ENCODE data around the gene UNCX. TPM values are rescaled to one million over a fixed set of nuclear protein-coding genes. Genes with fewer than 3 reads are reported as not detected.

Gene UNCX
- total RNA-seq, 1 experiment from 2014 or later = not detected

DNA sequence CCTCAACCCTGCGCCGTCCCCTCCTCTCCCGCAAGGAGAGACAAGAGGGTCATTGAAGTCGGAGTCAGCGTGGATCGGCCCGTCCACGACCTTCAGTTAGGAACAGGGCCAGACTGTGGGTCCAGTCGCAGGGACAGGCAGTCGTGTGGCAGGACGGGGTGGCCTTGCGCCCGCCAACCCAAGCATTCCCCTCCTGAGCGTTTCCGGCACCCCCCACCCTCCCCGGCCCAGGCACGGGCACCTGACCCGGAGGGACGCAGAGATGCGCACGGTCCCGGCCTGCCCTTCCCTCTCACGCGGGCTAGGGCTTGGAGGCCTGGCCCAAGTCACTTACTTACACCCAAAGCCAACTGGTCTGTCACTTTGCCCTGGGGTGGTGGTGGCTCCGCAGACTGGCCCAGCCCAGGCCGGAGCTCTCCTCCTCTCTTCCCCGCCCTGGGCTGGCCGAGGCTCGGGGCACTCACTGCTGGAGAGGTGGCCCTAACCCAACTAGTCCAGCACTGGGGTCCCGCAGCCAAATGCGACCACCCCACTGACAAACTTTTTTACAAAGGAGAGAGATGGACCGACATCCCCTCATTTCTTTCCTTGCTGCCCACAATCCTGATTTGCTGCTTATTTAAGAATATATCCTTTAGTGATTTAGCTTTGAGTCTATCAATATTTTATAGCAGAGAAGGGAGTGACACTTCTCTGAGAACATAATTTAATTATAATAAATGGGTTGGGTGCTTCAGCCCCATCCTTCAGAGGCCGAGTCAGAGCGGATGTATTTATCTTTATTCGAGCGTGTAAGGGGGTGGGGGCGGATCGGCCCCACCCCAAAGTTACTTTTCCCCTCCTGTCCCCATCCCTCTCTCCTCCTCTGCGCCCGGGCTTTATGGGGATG lies 1.2 kb upstream of the UNCX start:
- DNase-seq (ENCODE audit: low read depth) = no peak

- no peak for DNase-seq (ENCODE audit: low read depth)
These were observed 587 bp upstream of the UNCX start for GRCh38 chr7:1232103-1232466.

DNA sequence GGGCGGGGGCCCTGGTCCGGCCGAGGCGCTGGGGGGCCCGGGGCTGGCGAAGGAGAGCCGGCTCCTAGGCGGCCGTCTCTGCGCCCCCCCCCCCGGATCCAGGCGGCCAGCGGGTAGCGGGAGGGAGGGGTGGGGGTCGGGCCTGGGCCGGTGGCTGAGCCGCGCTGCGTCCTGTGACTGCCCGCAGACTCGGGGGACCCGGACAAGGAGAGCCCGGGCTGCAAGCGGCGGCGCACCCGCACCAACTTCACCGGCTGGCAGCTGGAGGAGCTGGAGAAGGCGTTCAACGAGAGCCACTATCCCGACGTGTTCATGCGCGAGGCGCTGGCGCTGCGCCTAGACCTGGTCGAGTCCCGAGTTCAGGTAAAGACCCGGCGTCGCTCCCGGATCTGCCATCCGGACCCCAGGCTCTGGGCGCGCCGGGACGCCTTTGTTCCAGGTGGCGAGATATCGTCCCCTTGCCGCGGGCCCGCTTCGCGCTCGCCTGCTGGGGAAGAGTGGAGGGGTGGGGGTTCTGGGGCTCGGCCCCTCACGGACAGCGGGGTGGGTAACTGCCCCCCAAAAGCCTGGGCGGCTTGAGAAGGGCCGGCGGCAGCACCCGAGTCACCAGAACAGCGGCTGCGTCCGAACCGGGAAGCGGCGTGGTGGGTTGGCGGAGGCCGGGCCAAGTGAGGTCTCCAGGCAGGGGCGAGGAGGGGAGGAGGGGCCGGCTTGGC lies 819 bp downstream of the UNCX start:
- DNase-seq (ENCODE audit: low read depth) = no peak

- DNase-seq (ENCODE audit: low read depth) = no peak
These were observed 1.6 kb downstream of the UNCX start for GRCh38 chr7:1234049-1234880.

DNA sequence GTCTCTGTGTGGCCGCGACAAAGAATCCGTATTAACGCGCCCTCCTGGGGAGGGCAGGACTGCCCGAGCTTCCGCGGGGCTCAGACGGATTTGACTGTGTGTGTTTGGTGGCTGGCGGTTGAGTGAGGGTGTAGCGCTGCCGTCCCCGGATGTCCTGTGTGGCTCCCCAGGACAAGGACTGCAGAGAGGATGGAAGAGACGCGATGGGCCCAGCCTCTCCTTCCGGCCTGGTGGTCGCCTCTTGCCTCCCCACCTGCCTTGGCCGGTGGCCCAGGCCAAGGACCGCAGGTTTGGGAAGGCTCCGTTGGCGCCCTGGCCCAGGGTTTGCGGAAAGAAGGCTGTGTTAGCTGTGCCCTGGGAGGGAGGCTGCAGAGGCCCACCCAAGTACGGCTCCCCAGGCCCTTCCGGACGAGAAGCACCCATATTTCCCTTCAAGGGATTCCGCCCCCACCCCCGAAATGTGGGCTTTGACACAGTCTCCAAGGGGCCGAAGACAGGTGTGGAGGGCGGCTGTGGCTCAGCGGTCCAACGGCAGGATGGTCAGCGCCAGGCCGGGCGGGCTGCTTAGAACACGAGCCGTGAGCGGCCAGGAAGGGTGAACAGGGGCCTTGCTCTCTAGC lies 2.3 kb downstream of the UNCX start:
- no peak for DNase-seq (ENCODE audit: low read depth)

DNA sequence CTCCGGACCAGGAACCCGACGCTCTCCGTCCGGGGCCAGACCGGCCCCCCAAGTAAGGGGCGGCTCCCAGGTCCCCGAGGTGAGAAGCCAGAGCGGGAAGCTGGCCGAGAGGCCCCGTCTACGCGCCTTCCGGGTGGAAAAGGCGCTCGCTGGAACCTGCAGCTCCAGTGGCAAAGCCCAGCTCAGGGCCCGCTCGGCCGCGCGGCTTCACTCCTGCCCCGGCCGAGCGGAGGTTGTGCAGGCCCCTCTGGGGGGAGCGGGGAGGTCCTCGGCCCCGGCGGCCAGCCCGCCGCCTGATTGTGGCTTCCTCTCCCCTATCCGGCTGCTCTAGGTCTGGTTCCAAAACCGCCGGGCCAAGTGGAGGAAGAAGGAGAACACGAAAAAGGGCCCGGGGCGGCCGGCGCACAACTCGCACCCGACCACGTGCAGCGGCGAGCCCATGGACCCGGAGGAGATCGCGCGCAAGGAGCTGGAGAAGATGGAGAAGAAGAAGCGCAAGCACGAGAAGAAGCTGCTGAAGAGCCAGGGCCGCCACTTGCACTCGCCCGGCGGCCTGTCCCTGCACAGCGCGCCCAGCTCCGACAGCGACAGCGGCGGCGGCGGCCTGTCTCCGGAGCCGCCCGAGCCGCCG lies 2.9 kb downstream of the UNCX start:
- no peak for DNase-seq (ENCODE audit: low read depth)

GRCh38 chr7:1236132-1236661 lies 3.5 kb downstream of the UNCX start:
- DNase-seq (ENCODE audit: low read depth) = no peak

DNA sequence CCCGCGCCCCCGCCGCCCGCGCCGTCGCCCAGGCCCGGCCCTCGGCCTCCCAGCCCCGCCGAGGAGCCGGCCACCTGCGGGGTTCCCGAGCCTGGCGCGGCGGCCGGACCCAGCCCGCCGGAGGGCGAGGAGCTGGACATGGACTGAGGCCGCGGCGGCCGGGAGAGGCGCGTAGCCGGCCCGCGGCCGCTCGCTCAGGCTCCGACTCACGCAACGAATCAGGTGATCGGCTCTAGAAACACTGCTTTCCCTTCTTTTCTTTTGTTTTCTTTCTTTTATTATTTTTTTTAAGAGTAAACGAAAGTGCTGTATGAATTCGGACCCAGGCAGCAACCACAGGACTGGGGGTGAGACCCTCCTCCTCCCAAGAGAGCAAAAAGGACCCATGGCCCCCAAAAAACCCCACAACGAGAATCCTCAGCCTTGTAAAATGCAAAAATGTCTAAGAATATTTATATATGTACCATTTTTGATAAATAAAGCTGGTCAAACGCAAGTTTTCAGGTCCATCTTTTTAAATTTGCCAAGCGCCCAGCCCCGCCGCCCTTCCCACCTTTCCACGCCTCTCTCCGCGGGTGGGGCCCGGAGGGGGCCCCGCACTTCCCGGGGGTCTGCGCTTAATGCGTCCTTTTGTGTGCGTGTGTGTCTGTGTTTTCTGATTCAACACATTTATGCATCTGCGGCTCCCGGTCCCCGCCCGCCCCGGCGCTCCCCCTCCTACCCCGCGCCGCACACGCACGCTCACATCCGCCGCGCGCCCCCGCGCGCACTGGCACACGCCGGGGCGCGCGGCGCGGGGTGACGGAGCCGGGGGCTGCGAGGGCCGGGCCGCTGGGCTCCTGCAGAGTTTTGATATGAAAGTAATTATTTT lies 4.4 kb downstream of the UNCX start:
- DNase-seq (ENCODE audit: low read depth) = no peak

- no peak for DNase-seq (ENCODE audit: low read depth)
These were observed 5.1 kb downstream of the UNCX start for GRCh38 chr7:1237704-1238255.

DNA sequence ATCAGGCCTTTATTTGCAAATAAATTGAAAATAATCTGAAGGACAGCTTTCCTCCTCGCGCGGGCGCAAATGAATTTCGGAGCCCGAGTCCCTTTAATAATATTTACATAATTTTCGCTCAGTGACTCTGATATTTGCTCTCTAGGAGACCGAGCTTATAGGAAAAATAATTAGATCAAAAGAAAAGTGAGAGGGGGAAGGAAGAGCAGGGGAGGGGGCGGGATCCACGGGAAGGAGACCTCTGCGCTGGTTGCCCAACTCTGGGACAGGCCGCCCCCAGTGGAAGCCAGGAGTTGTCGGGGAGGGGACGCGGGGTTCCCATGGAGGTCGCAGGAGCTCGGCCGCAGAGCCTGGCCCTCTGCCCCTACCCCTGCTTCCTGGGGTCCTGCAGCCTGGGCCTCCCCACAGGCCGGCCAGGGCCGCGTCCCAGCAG lies 5.8 kb downstream of the UNCX start:
- no peak for DNase-seq (ENCODE audit: low read depth)

DNA sequence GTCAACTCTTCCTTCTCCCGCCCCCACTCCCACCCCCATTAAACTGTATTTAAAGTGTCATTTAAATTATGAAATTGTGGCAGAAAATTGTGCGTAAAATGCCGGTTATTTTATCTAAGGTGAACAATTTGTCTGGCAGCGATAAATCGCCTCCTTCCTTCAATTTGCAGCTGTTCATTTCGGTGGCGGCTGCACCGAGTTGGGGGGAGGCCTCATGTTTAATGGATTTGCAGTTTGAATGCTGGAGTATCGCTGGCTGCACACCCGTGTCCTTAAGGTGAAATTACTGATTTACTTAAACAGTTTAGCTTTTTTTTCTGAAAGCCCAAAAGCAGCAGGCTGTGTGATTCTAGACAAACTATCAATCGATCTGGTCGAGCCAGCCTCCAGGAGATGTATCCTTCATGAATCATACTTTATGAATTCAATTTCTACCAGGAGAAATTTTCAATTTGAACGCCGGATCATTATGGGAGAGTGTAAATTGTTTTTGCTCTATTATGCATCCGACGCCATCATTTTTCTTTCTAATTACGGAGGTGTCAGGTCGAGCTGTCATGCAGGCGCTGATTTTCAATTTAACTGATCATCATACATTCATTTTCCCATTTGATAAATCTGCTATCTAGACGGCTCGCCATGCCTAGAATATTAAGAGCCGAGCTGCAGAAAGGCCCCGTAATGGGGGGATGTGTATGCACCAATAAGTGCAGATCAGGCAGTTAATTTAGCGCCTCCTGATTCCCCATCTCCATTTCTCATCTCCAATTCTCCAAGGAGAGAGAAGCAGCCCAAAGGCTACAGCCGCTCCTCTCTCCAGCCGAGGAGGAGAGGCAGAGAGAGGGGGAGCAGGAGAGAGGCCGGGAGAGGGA lies 6.5 kb downstream of the UNCX start:
- DNase-seq (ENCODE audit: low read depth) = no peak

DNA sequence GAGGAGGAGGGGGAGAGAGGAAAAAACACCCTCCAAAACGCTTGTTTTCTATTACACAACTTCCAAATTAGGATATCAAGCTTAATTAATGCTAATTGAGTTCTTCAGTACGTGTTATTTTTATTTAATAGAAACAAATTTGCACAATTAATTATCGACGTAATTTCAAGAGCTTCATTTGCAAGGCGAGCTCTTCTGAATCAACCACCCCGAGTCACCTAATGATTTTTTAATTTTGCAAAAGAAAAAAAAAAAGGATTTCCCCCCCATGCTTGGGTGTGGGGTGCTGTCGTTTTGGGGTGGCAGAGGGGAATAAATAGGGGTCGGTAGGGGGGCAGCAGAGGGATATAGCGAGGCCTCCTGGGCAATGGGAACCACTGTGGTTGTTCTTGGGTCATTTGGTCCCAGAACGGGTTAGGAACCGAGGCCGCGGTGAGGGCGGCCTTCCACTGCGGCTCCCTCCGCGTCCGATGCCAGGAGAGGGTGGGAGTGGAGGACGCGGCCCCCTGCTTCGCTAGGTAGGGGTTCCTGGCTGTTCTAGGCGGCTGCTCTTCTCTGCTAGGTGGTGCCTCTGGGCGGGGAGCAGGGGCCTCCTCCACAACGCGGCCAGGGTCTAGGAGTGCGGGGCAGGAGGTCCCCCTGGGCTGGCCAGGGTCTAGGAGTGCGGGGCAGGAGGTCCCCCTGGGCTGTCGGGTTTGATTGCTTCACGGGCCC lies 7.3 kb downstream of the UNCX start:
- DNase-seq (ENCODE audit: low read depth) = no peak

GRCh38 chr7:1240517-1241257 lies 8.0 kb downstream of the UNCX start:
- DNase-seq (ENCODE audit: low read depth) = no peak

DNA sequence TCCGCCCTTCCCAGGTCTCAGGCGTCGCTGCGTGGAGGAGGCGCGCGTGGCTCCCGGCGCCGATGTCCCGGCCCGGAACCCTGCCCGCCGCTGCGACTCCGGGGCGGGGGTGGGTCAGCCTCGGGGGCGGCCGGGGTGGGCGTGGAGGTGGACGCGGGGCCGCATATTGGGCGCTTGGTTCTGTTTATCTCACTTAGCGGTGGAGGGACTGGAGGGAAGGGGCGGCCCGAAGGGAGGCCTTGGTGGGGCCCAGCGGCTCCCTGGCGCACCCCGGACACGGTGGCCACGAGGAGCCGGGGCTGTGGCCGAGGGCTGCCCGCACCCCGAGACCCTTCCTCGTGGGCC lies 8.6 kb downstream of the UNCX start:
- DNase-seq (ENCODE audit: low read depth) = no peak

DNA sequence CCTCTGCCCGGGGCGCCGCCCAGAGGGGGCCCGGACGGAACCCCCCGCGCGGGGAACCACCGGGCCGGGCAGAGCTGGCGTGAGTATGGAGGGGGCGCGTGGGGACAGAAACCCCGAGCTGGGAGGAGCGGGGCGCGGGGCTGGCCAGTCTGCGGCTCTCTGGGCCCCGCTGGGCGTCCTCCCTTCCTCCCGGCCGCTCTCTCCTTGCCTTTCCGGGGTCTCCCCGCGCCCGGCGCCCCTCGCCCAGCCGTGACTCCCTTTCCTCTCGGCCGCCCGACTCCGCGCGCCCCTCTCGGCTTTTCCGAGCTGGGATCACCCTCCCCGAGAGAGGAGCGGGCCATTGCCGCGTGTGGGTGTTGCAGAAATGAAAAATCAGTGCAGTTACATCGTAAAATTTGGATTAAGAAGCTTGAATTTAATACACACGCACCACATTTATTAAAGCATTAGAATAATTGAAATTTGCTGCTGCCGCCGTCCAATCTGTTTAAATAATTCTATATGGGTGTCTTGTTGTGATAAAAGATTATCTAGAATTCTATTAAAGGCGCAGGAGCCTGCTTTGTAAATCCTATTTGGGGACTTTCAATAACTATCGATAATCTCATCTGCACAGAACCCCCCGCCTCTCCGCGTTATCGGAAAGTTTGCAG lies 9.1 kb downstream of the UNCX start:
- DNase-seq (ENCODE audit: low read depth) = no peak

DNA sequence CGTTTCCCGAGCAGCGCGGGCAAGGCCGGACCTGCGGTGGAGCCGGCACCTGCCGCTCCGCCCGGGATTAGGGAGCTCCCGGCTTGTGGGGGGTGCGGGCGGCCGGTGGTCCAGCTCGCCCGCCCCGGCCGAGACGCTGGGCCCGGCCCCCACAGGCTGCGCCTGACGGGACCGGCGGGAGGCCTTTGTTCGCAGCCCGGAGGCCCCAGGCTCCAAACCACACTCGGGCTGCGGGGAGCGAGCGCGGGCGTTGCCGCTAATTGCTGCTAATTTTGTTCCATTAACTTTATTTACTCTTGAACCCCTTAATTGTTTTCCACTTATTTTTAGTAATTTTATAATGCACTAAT lies 9.6 kb downstream of the UNCX start:
- DNase-seq (ENCODE audit: low read depth) = no peak
